K562 (cell line): Measurements from ENCODE around the gene PHF11.

ENCODE experiments used
- ELF1 ChIP-seq: fragments of 200-800 bp; sonication (Bioruptor generic); IDR thresholded peaks from 2 replicates; pipeline ENCODE4 v1.6.1; 2016; ENCODE audit warnings: missing genetic modification characterization, missing compliant biosample characterization
- FOXK2 ChIP-seq, 2 experiments: fragments of 450-650 bp; IDR thresholded peaks in 1 of 2; conservative IDR thresholded peaks in 1 of 2; 2 replicates each; pipeline ENCODE4 v1.6.1; 2016; ENCODE audit warnings: low read depth in 2 of 2, mild to moderate bottlenecking in 1 of 2
- PHF21A ChIP-seq: fragments of 450-650 bp; IDR thresholded peaks from 2 replicates; pipeline ENCODE4 v1.6.1; 2017; ENCODE audit warnings: low read depth, borderline replicate concordance
- POU5F1 ChIP-seq: fragments of 150-350 bp; IDR thresholded peaks from 2 replicates; pipeline ENCODE4 v1.6.1; 2014; ENCODE audit warnings: borderline replicate concordance, low read length, low read depth, mild to moderate bottlenecking; ENCODE audit not compliant: partially characterized antibody
- SAP30 ChIP-seq: fragments of 200-600 bp; sonication (generic); IDR thresholded peaks from 2 replicates; pipeline ENCODE4 v1.6.1; 2012; ENCODE audit warnings: borderline replicate concordance, low read depth, mild to moderate bottlenecking, moderate library complexity, low read length, control low read depth, inconsistent platforms; ENCODE audit not compliant: insufficient read depth, poor library complexity, severe bottlenecking
- ZNF431 ChIP-seq: sonication (generic); formaldehyde crosslinking; IDR thresholded peaks from 2 replicates; pipeline ENCODE4 v1.8.0; 2022; ENCODE audit warnings: mild to moderate bottlenecking, missing genetic modification reagents
- TF ChIP-seq, protein P1 (sequence below): sonication (generic); formaldehyde crosslinking; IDR thresholded peaks from 2 replicates; pipeline ENCODE4 v1.8.0; 2023; ENCODE audit warnings: mild to moderate bottlenecking, missing genetic modification reagents
- TF ChIP-seq, protein P2 (sequence below), 3 experiments: IDR thresholded peaks in 2 of 3; conservative IDR thresholded peaks in 1 of 3; 2 replicates each; pipeline ENCODE4 v1.5.1; 2011 to 2012; ENCODE audit warnings: low read length in 3 of 3, mild to moderate bottlenecking in 3 of 3, control low read depth in 2 of 3, improper control_type of control experiment in 1 of 3, inconsistent platforms in 1 of 3, low read depth in 1 of 3, mixed read lengths in 1 of 3, moderate library complexity in 1 of 3; ENCODE audit not compliant: insufficient read depth in 2 of 3
- TF ChIP-seq, protein P3 (sequence below), 2 experiments: fragments of 450-650 bp; IDR thresholded peaks; 2 replicates each; pipeline ENCODE4 v1.6.1; 2016; ENCODE audit warnings: mild to moderate bottlenecking in 2 of 2, borderline replicate concordance in 1 of 2, low read depth in 1 of 2, moderate library complexity in 1 of 2
- TF ChIP-seq, protein P4 (sequence below): IDR thresholded peaks from 2 replicates; pipeline ENCODE4 v1.6.1; 2016; ENCODE audit warnings: missing genetic modification characterization, missing compliant biosample characterization

DNA sequence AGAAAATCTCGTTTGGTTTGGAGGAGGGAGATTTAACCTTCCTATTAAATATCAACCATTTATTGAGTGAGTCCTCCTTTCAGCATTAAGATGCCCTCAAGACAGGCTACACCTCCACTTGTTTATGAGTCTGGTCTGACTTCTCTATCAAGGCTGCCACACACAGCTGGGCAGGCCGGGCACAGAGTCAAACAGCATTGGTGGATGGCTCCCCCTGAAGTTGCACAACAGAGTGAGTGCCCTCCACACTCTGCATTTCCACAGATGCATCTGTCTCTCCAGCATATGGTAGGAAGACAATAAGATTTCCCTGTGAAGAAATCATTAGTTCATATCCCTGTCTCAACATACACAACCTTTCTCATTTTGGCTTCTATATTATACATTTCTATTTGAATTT is 31.4 kb downstream of the PHF11 start:
- TF ChIP-seq POU5F1 (no peak), PHF21A (no peak), ELF1 (tag) (no peak), ZNF431 (CRISPR knock-in tag) (no peak), SAP30 (no peak), FOXK2 (conservative IDR thresholded peaks at IDR 0.05 in 1 of 2, IDR thresholded peaks at IDR 0.05 in 1 of 2; ENCODE audit: low read depth in 2 of 2) (no peak)
- TF ChIP-seq, protein P1, sequence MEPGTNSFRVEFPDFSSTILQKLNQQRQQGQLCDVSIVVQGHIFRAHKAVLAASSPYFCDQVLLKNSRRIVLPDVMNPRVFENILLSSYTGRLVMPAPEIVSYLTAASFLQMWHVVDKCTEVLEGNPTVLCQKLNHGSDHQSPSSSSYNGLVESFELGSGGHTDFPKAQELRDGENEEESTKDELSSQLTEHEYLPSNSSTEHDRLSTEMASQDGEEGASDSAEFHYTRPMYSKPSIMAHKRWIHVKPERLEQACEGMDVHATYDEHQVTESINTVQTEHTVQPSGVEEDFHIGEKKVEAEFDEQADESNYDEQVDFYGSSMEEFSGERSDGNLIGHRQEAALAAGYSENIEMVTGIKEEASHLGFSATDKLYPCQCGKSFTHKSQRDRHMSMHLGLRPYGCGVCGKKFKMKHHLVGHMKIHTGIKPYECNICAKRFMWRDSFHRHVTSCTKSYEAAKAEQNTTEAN (CRISPR knock-in tag) = no peak
- TF ChIP-seq, protein P2, sequence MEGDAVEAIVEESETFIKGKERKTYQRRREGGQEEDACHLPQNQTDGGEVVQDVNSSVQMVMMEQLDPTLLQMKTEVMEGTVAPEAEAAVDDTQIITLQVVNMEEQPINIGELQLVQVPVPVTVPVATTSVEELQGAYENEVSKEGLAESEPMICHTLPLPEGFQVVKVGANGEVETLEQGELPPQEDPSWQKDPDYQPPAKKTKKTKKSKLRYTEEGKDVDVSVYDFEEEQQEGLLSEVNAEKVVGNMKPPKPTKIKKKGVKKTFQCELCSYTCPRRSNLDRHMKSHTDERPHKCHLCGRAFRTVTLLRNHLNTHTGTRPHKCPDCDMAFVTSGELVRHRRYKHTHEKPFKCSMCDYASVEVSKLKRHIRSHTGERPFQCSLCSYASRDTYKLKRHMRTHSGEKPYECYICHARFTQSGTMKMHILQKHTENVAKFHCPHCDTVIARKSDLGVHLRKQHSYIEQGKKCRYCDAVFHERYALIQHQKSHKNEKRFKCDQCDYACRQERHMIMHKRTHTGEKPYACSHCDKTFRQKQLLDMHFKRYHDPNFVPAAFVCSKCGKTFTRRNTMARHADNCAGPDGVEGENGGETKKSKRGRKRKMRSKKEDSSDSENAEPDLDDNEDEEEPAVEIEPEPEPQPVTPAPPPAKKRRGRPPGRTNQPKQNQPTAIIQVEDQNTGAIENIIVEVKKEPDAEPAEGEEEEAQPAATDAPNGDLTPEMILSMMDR (IDR thresholded peaks at IDR 0.05 in 2 of 3, conservative IDR thresholded peaks at IDR 0.05 in 1 of 3; ENCODE audit: insufficient read depth in 2 of 3, low read depth in 1 of 3, low read length in 3 of 3) = no peak
- TF ChIP-seq, protein P3, sequence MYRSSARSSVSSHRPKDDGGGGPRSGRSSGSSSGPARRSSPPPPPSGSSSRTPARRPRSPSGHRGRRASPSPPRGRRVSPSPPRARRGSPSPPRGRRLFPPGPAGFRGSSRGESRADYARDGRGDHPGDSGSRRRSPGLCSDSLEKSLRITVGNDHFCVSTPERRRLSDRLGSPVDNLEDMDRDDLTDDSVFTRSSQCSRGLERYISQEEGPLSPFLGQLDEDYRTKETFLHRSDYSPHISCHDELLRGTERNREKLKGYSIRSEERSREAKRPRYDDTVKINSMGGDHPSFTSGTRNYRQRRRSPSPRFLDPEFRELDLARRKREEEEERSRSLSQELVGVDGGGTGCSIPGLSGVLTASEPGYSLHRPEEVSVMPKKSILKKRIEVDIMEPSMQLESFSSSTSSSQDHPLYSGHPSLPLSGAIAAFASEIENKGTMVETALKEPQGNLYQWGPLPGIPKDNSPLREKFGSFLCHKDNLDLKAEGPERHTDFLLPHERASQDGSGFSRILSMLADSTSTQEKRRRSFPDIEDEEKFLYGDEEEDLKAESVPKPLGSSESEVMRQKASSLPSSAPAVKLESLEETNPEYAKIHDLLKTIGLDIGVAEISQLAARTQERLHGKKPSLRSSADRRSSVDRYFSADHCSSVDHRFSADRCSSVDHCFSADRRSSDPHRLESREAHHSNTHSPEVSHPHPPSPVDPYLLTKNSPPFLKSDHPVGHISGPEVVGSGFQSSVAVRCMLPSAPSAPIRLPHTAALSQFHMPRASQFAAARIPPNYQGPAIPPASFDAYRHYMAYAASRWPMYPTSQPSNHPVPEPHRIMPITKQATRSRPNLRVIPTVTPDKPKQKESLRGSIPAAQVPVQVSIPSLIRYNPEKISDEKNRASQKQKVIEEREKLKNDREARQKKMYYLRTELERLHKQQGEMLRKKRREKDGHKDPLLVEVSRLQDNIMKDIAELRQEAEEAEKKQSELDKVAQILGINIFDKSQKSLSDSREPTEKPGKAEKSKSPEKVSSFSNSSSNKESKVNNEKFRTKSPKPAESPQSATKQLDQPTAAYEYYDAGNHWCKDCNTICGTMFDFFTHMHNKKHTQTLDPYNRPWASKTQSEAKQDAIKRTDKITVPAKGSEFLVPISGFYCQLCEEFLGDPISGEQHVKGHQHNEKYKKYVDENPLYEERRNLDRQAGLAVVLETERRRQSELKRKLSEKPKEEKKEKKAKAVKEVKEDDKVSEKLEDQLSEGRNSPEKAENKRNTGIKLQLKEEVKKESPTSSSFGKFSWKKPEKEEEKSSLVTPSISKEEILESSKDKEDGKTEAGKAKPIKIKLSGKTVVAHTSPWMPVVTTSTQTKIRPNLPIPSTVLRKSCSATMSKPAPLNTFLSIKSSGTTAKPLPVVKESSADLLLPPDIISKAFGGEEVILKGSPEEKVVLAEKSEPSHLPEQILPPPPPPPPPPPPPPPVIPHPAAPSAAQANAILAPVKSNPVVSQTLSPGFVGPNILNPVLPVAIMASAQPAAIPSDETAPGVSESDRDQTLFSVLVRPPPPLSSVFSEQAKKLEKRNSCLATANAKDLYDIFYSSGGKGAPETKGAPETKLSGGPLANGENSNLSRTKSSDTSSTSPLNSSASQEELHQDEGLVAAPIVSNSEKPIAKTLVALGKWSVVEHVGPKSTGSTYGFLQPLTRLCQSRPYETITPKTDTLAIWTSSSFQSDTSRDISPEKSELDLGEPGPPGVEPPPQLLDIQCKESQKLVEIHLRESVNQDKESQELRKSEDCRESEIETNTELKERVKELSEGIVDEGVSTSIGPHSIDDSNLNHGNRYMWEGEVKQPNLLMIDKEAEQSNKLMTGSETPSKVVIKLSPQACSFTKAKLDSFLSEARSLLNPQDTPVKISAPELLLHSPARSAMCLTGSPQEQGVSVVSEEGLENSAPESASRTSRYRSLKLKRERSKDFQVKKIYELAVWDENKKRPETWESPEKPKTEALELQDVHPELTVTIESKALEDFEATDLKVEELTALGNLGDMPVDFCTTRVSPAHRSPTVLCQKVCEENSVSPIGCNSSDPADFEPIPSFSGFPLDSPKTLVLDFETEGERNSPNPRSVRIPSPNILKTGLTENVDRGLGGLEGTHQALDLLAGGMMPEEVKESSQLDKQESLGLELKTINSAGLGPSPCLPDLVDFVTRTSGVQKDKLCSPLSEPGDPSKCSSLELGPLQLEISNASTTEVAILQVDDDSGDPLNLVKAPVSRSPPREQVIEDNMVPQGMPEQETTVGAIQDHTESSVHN (IDR thresholded peaks at IDR 0.05; ENCODE audit: borderline replicate concordance in 1 of 2, low read depth in 1 of 2) = no peak
- TF ChIP-seq, protein P4, sequence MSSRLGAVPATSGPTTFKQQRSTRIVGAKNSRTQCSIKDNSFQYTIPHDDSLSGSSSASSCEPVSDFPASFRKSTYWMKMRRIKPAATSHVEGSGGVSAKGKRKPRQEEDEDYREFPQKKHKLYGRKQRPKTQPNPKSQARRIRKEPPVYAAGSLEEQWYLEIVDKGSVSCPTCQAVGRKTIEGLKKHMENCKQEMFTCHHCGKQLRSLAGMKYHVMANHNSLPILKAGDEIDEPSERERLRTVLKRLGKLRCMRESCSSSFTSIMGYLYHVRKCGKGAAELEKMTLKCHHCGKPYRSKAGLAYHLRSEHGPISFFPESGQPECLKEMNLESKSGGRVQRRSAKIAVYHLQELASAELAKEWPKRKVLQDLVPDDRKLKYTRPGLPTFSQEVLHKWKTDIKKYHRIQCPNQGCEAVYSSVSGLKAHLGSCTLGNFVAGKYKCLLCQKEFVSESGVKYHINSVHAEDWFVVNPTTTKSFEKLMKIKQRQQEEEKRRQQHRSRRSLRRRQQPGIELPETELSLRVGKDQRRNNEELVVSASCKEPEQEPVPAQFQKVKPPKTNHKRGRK (tag) = no peak
